GM19468 (cell line): ENCODE measurements around the gene CNTF.
"Not testable (repeated sequence)": the region's sequence is repeated elsewhere in the genome, so short reads cannot be mapped to it uniquely, and the experiment has no call there.

Source experiments
- ATAC-seq: cut with Tn5 transposase; IDR thresholded peaks from one replicate; pipeline ENCODE4 v1.9.1; 2021; ENCODE audit warnings: mild to moderate bottlenecking, moderate library complexity, moderate number of reproducible peaks; ENCODE audit not compliant: unreplicated experiment; ENCODE audit errors: extremely low read depth

CNTF gene, protein sequence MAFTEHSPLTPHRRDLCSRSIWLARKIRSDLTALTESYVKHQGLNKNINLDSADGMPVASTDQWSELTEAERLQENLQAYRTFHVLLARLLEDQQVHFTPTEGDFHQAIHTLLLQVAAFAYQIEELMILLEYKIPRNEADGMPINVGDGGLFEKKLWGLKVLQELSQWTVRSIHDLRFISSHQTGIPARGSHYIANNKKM

DNA sequence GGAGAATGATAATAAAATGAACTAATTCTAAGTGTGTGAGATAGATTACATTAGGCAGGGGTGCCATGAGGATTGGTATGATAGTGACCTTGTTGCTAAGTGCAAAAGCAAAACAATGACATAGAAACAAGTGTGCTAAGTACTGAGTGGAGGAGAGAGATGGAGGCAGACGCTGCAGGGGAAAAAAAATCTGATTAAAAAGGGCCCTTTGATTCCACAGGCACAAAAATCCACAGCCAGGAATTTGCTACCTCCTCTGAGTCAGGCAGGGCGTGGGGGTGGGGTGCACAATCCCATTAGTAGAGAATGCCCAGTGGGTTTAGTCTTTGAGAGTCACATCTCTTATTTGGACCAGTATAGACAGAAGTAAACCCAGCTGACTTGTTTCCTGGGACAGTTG is at the start of gene CNTF:
TSS of gene CNTF (plus strand) at position 322 of the 400 bp plus-strand sequence. CDS start 88 bp downstream, outside the sequence.
- ATAC-seq, result no peak

DNA sequence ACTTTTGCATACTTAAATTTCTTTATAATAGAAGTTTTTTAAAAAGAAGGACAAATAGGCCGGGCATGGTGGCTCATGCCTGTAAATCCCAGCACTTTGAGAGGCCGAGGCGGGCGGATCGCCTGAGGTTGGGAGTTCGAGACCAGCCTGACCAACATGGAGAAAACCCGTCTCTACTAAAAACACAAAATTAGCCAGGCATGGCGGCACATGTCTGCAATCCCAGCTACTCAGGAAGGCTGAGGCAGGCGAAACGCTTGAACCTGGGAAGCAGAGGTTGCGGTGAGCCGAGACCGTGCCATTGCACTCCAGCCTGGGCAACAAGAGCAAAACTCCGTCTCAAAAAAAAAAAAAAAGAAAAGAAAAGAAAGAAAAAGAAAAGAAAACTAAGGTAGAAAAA is 49.6 kb upstream of the CNTF start:
- not testable (repeated sequence) for ATAC-seq

DNA sequence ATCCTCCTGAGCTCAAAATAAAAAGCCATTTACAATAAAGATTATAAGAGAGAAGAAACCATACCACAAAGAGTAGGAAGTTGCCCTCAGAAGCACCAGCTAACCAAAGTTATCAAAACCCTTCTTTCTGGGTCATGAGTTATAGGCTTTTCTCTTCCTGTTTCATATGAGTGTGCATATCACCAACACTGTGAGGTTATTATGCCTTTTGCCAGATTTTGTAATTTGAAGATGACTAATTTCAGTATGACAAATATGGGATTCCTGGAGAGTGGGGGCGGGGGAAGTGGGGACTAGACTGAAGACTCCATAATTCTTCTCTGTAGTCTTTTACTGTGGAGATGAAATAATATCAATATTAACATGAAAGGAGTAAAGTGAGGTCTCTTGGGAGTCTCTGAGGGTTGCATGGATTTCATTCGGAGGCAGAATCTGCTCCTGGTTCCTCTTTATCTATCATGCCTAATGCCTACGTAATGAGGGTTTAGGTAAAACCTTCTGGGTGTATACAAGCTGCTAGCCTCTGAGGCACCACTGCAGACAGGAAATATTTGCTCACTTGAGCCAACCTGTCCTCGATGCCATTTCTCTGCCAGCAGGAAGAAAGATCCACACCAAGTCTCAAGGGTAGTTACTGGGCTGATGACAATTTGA is 48.9 kb upstream of the CNTF start:
- no peak for ATAC-seq

DNA sequence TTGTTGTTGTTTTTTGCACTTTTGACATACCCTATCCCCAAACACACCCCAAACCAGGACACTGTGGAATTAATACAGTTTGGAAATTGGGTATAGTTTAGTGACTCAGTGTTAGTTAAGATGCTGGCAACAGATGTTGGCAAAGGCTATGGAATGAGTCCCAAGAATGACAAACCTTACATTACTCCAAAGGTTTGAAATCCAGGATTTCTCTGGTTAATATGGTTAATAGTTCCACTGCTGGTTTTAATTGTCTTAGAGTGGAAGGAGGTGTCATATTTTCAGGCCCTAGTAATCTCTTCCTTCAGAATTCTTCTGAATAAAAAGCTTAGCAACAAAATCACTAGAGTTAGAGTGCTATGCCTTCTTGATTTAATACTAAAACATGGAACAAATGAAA is 47.6 kb upstream of the CNTF start:
- ATAC-seq, result no peak

DNA sequence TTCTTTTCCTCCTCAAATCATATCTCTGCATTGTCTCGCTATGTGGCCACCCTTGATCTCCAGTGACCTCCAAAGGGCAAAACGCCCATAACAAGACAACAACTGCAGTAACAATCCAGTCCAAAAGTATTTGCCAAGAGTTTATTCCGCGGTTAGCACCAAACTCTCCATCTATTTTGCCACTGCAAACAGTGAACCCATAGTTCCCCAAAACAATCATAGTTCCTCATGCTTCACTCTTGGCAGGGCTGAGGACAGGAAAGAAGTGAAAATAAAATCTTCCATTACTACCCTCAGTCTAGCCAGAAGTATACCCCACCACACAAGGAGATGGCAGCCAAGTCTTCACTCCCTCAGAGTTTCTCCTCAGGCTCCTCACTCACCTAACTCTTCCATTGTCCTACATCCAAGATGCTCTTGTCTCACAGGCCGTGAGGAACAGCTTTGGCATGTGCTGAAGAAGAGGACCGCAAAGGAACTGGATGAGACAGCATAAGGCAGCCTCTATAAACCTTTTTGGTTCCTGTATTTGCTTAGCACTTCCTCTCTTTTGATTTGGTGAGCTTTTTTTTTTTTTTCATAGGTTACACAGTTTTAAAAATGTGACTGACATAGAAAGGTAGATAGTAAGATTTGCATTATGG is 47.0 kb upstream of the CNTF start, which contains the start of gene LPXN:
TSS of gene LPXN (minus strand) at position 480 of the 644 bp plus-strand sequence. CDS start at position 396, 84 bp downstream.
- no peak for ATAC-seq

DNA sequence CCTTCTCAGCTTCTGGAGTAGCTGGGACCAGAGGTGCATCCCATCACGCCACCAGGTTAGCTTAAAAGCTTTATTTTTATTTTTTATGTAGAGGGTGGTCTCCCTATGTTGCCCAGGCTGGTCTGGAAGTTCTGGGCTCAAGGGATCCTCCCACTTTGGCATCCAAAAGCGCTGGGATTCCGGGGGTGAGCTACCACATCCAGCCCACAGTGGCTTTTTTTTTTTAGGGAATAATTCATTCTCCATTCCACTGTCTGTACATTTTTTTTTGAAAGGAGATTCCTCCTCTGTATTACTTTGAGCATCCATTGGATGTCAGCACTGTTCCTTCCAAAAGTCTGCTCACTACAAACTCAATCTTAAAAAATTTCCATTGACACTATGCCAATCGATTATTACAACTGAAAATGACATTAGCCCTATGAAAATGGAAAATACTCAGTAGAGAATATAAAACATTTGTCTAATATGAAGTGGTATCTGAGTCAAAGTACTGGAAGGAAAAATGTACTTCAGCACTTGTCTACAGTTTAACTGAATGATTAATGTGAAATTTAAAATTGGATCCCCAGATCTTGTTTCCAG is 45.5 kb upstream of the CNTF start:
- ATAC-seq, result no peak

DNA sequence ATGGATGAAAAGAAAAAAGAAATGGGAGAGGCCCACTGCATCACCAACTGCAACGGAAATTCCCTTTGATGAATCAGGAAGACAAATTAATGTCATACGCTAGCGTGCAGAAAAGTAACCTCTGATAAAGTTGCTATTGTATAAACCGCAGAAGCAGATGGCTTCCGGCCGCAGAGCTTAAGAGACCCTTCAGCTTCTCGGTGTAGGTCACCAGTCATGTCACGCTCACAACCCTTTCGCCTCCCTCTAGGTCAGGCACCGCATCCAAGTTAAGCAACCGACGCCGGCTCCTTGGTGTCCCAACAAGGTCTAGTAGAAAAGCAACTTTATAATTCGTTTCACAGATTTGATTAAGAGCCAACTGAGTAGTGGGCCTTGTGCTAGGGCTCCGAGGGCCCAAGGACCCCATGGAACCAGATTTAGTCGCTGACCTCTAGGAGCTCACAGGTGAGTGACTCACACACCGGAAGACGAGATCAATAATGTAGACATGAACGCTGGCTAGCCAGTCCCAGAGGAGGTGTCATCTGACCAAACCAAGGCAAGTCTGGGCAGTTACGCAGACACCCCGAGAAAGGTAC is 44.8 kb upstream of the CNTF start:
- ATAC-seq, result peak; percentile 43

DNA sequence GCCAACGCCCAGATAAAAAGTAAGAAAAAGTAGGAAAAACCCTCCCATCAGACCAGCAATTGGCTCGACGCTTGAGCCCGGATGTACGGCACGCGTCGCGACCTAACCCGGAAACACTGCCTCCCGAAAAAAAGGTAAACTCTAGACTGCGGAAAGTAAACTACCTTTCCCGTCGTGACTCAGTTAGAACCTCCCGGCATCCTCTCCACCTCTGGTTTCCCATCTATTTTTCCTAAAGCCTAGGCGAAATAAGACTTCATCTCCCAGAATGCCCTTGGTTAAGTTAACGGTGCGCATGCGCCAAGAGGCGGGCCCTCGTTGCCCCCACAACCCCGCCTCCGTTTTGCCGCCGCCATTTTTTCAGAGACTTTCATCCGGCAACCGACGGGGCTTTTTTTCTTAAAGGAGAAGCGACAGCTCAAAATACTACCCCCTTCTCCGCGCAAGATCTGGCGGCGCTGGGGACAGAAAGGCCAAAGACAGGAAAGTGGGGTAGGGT is 44.3 kb upstream of the CNTF start:
- ATAC-seq, result no peak

DNA sequence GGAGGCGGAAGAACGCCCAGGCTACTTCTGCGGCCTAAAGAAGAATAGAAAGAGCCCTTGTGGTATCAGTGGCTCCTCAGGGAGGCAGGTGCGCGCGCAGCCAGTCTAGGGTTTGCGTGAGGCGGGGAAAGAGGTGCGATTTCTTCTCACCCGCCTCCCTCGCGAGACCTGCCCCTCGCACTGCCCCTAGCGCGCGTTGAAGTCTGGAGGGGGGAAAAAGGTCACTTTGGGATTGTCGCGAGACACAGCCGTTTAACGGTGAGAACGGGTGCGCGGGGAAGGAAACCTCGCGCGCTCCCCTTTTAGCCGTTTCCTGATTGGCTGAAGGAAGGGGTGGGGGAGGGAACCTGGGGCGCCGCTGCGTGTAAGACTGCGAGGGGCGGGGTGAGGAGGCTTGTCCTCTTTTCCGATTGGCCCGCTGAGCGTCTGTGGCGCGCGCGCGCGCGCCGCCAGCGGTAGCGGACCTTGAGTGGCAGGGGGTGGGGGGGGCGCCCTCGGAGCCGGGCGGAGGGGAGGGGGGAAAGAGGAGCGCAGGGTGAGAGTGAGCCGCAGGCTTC is 43.8 kb upstream of the CNTF start, which contains the start of gene ZFP91:
TSS of gene ZFP91 (plus strand) at position 429 of the 557 bp plus-strand sequence. CDS start 219 bp downstream, outside the sequence.
- peak; percentile 9 for ATAC-seq

DNA sequence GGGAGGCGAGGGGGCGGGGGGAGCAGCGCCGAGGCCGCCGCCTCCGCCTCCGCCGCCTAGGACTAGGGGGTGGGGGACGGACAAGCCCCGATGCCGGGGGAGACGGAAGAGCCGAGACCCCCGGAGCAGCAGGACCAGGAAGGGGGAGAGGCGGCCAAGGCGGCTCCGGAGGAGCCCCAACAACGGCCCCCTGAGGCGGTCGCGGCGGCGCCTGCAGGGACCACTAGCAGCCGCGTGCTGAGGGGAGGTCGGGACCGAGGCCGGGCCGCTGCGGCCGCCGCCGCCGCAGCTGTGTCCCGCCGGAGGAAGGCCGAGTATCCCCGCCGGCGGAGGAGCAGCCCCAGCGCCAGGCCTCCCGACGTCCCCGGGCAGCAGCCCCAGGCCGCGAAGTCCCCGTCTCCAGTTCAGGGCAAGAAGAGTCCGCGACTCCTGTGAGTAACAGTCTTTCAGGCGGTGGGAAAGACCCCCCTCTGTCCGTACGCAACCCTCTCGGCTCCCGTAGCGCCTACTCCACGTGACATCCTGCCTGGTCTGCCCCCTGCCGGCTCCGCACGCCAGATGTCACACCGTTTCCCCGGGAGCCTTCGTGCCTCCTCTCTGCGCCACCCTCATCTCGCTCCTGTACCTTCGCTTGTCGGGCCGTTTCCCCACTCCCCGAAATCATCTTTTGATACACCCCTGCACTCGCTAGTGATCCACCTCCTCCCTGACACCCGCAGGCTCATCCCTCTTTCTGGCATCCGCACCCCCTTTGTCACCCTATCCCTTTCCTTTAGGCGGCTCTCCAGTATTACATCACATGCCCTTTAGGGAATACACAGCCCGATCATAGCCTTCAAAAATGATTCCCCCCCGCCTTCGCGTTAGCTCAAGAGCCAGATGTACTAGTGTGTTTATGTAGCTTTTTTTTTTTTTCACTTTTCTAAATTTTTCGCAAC is 43.0 kb upstream of the CNTF start:
- ATAC-seq, result no peak

DNA sequence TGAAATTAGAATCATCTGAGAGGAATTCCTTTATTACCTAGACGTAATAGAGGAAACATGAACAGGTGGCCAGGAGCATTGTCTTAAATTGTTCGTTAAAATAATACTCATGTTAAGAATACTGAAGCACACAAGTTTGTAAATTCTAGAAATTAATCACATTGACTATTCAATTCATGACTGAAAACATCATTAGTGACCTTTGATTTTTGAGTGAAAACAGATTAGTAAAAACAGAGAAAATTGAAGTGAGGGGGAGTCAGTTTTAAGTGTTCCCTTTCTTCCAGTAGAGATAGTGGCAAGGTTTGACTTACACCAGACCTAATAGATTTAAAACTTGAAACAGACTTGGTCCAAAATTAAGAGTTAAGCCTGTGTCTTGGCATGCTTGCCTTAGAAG is 42.2 kb upstream of the CNTF start:
- ATAC-seq, result no peak

DNA sequence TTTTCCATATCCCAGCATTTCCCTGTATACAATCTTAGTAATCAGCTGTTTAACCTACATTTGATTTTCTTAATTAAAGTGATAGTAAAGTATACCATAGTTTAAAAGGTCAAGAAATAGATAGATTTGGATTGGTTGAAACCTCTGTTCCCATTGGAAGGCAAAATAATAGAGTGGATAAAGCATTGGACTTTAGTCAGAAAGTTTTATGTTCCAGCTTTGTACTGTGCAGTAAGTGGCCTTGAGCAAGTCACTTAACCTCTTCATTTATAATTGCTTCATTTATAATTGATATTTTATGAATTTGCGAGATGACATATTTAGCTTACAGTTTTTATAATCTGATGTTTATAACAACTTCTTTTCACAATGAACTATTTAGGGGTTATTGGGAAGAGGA is 40.0 kb upstream of the CNTF start:
- no peak for ATAC-seq

DNA sequence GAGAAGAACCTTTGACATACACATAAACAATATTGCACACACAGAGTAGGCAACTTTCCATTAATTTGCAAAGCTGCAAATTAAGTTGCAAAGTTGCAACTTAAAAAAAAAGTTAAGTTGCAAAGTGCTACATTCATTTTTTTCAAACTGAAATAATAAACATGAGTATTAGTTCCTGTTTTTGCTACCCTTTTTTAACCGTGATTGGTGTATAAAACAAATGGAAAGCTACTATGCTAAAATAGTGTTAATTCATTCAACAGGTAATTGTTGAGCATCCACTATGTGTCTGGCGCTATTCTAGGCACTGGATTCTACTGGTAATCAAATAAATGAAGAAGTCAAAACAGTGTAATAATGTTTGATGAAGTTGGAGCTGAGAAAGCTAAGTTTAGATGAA is 35.5 kb upstream of the CNTF start:
- no peak for ATAC-seq

DNA sequence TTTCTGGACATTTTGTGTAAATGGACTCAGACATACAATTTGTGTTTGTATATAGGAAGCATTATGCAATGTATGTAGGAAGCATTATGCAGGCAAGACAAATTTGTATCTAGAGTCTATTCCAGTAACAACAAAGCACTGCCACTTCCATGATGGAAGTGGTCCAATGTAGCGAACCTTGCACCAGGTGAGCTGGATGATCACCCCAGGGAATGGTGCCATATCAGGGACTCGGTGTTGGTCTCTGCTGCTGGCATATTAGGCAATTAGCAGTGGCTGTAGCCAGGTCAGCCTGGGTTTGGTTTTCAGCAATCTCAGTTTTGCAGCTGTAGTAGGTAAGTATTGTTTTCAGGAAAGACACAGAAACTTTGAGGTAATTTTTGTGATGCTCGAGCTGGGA is 30.8 kb upstream of the CNTF start:
- ATAC-seq, result no peak

DNA sequence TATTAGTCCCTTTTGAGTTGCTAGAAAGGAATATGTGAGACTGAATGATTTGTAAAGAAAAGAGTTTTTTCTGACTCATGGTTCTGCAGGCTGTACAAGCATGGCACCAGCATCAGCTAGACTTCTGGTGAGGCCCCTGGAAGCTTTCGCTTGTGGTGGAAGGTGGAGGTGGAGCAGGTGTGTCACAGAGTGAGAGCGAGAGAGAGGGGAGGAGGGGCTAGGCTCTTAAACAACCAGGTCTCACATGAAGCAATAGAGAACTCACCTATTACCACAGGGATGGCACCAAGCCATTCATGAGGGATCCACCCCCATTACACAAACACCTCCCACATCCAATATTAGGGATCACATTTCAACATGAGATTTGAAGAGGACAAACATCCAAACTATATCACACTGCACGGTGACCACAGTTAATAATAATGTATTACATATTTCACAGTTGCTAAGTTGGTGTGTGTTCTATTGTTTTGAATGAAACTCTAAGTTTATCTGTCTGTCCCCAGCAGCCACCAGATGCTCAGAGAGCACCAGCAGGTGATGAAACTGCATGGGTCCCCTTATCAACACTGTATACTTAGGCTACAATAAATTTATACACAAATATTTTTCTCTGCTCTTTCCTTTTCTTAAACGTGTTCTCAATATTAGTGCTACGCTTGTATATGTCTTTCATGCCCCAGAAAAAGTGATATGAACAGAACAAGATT is 29.5 kb upstream of the CNTF start:
- ATAC-seq, result no peak

DNA sequence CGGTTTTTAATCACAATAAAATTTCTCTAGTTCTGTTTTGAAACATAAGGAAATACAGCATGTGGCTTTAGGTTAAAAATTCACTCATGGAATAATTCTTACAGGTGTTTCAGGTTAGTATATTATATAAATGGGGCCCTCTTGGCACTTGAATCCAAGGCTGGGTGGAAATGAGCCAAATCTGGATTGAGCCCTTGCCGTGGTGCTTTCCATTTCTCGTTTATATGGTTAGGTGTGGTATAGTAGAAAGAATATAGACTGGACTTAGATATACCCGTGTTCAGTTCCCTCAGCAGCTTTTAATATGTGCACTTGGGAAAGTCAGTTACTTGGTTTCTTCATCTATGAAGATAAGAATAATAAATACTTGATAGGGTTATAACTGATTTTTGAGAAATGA is 27.6 kb upstream of the CNTF start:
- ATAC-seq, result no peak

DNA sequence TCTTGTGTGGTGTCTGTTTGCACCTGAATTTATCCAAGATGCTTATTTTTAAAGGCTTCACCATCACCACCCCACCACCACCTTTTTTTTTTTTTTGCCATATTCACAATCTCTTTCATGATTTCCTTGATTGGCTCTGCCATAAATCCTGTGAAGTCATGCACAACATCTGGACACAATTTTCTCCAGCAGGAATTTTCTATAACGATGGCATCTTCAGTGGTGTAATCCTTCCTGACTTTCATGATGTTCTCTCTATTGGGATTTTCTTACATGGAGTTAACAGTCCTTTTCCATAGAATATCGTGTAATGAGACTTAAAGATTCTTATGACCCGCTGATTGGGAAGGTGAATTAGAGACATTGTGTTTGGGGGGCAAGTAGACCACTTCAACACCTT is 25.8 kb upstream of the CNTF start:
- no peak for ATAC-seq

DNA sequence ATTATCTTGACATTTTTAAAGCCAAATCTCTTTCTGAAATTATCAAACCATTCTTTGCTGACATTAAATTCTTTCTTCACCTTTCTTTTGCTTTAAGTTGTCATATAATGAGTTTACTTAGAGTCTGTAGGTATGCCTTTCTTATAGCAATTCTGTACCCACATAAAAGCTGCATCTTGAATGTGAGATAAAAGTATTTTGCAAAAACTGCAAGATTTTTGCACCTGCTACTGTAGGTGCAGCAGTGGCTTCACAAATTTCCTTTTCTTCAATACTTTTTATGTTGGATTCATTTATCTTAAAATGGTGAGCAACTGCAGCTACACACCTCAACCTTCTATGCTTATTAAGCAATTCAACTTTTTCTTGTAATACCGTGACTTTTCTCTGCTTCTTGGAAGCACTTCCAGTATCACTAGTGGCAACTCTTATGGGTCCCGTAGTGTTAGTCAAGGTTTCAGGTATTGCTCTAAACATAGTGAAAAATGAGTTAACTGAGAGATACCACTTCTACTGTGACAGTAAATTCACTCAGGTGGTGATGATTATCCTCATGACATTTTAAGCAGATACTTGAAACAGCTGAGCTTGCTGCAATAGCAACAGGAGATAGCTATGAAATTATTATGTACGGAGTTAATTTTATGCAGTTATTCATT is 24.9 kb upstream of the CNTF start:
- no peak for ATAC-seq
